ENCODE measurements around the gene KPNB1. TPM values are rescaled to one million over a fixed set of nuclear protein-coding genes. Genes with fewer than 3 reads are reported as not detected.
A peak's percentile ranks its signal among the peaks of the same experiment; 100 is the strongest.

Gene KPNB1
- total RNA-seq, 1 donor from 2014 or later: 365 TPM

DNA sequence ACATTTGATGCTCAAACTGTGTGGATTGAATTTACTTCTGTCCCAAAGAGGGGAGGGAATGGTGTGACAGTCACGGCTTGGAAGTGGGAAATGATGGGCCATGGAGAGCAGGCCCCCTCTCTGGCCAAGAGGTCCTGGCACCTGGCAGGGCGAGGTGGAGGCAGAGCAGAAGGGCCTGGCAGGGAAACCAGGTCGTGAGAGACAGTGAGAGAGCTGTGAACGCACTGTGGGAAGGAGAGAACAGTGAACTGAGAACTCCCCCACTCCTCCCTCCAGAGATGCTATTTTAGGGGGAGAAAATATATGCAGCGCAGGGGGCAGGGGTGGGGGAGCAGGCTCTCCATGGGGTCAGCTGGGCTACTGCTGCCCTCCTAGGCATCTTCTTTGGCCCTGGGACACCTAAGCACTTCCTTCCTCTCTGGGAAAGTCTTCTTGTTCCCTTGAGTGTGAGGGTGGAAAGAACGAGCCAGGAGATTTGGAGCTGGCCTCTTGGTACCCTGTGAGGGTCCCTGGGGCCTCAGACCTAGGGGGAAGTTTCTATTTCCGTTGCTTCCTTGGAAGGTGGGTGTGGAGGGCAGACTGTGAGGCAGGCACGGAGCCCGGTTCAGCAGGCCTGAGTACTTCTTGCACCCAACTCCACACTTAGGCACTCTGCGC, 66.1 kb downstream of the KPNB1 start:
- TF ChIP-seq, protein P1, sequence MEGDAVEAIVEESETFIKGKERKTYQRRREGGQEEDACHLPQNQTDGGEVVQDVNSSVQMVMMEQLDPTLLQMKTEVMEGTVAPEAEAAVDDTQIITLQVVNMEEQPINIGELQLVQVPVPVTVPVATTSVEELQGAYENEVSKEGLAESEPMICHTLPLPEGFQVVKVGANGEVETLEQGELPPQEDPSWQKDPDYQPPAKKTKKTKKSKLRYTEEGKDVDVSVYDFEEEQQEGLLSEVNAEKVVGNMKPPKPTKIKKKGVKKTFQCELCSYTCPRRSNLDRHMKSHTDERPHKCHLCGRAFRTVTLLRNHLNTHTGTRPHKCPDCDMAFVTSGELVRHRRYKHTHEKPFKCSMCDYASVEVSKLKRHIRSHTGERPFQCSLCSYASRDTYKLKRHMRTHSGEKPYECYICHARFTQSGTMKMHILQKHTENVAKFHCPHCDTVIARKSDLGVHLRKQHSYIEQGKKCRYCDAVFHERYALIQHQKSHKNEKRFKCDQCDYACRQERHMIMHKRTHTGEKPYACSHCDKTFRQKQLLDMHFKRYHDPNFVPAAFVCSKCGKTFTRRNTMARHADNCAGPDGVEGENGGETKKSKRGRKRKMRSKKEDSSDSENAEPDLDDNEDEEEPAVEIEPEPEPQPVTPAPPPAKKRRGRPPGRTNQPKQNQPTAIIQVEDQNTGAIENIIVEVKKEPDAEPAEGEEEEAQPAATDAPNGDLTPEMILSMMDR (IDR thresholded peaks at IDR 0.05): no peak
- ATAC-seq (ENCODE audit: low read depth) (no peak), DNase-seq (no peak)
- Mint-ChIP-seq H3K4me3 (peak overlapping the region; percentile 44), H3K36me3 (ENCODE audit: low read depth) (no peaks in the 10 kb centered on the region), H3K4me1 (peaks cover 91% of the 10 kb centered on the region), H3K27me3 (no peaks in the 10 kb centered on the region), H3K27ac (peak overlapping the region; percentile 41), H3K9me3 (no peaks in the 10 kb centered on the region)
- intact Hi-C loops (cut with micrococcal nuclease): loop anchor here (2.0 kb wide), 1 partner anchor 17 kb away; no protein-coding TSS in a partner anchor
- ChIA-PET POLR2A (interaction anchor here (0.6 to 1.4 kb wide), 3 partner anchors 9 to 1626 kb away, joined by 3 to 6 read pairs (median 6); no protein-coding TSS in a partner anchor), CTCF (interaction anchor here (0.9 to 1.0 kb wide), 2 partner anchors 15 to 17 kb away, joined by 3 to 4 read pairs; no protein-coding TSS in a partner anchor)

DNA sequence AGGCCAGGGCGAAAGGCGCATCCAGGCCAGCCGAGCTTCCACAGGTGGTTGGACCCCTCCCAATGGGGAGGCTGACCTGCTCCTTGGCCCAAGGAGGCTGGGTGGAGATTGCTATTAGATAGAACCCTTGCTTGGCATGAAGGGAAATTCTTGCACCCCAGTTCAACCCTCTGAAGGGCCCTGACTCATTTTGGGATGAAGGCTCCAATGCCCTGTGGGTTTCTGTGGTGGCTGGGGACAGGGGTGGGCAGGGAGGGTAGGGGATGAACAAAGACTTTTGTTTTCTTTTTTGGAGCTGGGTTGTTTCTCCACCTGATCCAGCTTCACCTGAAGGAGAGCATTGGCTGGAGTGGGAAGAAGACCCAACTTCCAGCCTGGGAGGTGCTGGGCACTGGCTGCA, 66.7 kb downstream of the KPNB1 start:
- Mint-ChIP-seq H3K36me3 (ENCODE audit: low read depth) (no peaks in the 10 kb centered on the region), H3K4me1 (peaks cover 96% of the 10 kb centered on the region), H3K27ac (no peak overlapping the region), H3K27me3 (peaks cover under 1% of the 10 kb centered on the region), H3K4me3 (no peak overlapping the region), H3K9me3 (no peaks in the 10 kb centered on the region)
- TF ChIP-seq, protein P1 (IDR thresholded peaks at IDR 0.05): no peak
- ChIA-PET POLR2A (interaction anchor here (1.3 to 1.4 kb wide), 2 partner anchors 9 to 12 kb away, joined by 3 to 6 read pairs; no protein-coding TSS in a partner anchor), CTCF (interaction anchor here (0.9 kb wide), 1 partner anchor 14 kb away, joined by 3 read pairs; no protein-coding TSS in a partner anchor)
- intact Hi-C loops (cut with micrococcal nuclease): loop anchor here (2.0 kb wide), 1 partner anchor 18 kb away; no protein-coding TSS in a partner anchor
- no peak for DNase-seq
- ATAC-seq (ENCODE audit: low read depth): no peak

DNA sequence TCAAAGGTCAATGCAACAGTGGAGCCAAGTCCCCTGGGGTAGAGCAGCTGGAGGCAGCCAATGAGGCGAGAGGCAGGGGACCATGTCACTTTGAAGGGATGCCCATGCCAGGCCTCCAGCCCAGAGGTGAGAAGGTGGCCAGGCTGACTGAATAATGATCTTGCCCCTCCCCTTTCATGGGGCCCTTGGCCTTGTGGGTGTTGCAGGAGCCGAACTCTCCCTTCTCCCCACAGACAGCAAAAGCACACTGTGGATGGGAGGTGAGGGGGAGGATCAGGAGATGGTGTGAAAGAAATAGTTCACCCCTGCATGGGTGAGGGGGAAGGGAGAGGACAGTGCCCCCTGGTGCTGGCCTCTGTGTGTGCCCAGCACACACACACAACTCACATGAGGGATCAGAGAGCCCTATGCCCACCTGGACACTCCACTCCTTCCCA, 67.6 kb downstream of the KPNB1 start:
- peaks cover 95% of the 10 kb centered on the region for H3K4me1 Mint-ChIP-seq
- peaks cover 5% of the 10 kb centered on the region for H3K27me3 Mint-ChIP-seq
- no peak overlapping the region for H3K27ac Mint-ChIP-seq
- H3K36me3 Mint-ChIP-seq (ENCODE audit: low read depth): no peaks in the 10 kb centered on the region
- ATAC-seq (ENCODE audit: low read depth) (peak; percentile 11), DNase-seq (no peak)
- ChIA-PET POLR2A (interaction anchor here (0.7 to 3.0 kb wide), 2 partner anchors 12 to 16 kb away, joined by 3 to 15 read pairs; partner anchors contain the start of gene TBX21), CTCF (interaction anchor here (1.4 to 2.2 kb wide), 2 partner anchors 15 to 20 kb away, joined by 5 to 9 read pairs; partner anchors contain the start of gene TBX21)
- intact Hi-C loops (cut with micrococcal nuclease): loop anchor here (2.0 kb wide), 1 partner anchor 18 kb away; no protein-coding TSS in a partner anchor
- TF ChIP-seq, protein P1 (IDR thresholded peaks at IDR 0.05): no peak
- H3K9me3 Mint-ChIP-seq: no peaks in the 10 kb centered on the region
- no peak overlapping the region for H3K4me3 Mint-ChIP-seq

DNA sequence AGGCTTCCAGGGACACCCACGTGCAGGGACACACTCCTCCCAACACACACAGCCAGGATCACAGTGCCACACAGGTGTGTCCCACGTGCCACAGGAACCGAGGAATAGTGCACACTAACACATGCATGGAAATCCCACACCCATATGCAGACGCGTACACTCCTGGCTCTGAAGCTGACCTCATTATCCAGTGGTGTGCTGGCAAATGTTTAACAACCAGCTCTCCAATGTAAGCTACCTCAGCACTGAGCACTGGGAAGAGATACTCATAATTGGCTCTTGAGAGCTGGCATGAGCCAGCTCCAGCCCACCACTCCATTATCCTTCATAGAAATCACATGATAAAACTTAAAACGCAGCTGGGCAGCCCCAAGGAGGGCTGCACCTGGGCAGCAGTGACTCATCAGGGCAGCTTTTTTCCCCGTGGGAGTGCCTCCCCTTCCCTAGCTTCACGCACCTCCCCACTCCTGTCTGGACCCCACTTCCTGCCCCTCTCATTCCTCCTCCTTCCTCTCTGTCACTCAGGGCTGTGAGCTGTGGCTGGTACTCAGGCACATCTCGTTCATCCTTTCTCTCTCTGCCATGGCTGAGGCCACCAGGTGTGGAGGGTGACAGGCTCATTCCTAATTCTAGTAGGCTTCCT, 68.4 kb downstream of the KPNB1 start:
- TF ChIP-seq, protein P1 (IDR thresholded peaks at IDR 0.05): no peak
- Mint-ChIP-seq H3K4me1 (peaks cover 87% of the 10 kb centered on the region), H3K27me3 (peaks cover 5% of the 10 kb centered on the region), H3K36me3 (ENCODE audit: low read depth) (no peaks in the 10 kb centered on the region), H3K9me3 (no peaks in the 10 kb centered on the region), H3K27ac (peak overlapping the region; percentile 6), H3K4me3 (peak overlapping the region; percentile 0)
- ChIA-PET POLR2A (interaction anchor here (0.8 to 3.0 kb wide), 3 partner anchors 13 to 68 kb away, joined by 3 to 17 read pairs (median 15); partner anchors contain the start of genes KPNB1 and TBX21), CTCF (interaction anchor here (0.6 to 2.5 kb wide), 7 partner anchors 14 to 53 kb away, joined by 3 to 12 read pairs (median 5); partner anchors contain the start of gene TBX21)
- DNase-seq (no peak), ATAC-seq (ENCODE audit: low read depth) (no peak)
- intact Hi-C loops (cut with micrococcal nuclease): loop anchor here (2.0 kb wide), 1 partner anchor 19 kb away; no protein-coding TSS in a partner anchor

Data from activated B cell treated with CpG ODN at 0.5 μM for 24 hours (primary cell).